Measurements from ENCODE around the gene IGSF5. TPM values are rescaled to one million over a fixed set of nuclear protein-coding genes. Genes with fewer than 3 reads are reported as not detected.
A peak's percentile ranks its signal among the peaks of the same experiment; 100 is the strongest.

The IGSF5 gene
- total RNA-seq, 1 donor from 2014 or later: 0.60 TPM

DNA sequence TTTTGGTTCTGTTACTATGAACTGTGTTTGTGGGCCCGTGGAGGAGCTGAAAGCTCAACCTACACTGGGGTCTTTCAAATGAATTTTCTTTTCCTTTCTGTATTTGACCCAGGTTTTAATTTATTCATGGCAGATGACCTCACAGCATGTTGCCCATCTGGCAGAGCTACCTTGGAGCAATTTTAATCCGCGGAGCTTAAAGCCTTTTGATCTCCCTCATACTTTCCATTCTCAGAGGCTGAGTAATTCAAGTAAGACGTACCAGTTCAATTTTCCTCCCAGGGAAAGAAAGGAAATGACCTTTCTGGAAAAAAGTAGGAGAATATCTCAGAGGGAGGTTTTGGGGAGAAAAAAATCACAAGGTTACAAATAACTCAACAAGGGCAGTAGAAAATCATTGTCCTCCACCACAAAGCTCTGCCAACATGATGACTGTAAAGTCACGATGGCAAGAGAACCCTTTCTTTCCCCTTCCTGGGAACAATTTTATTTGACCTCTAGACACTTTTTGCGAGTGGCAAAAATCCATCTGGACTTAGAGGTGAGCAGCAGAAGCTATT is 100.7 kb downstream of the IGSF5 start:
- H3K36me3 Mint-ChIP-seq: no peaks in the 10 kb centered on the region
- H3K79me2 ChIP-seq (ENCODE audit: low read depth): no peaks in the 10 kb centered on the region
- H3K9ac ChIP-seq: no peak overlapping the region
- no peaks in the 10 kb centered on the region for H3F3A ChIP-seq (ENCODE audit: low read depth)
- H3K36me3 ChIP-seq: no peaks in the 10 kb centered on the region
- peaks cover 18% of the 10 kb centered on the region for H3K9me3 Mint-ChIP-seq
- peaks cover 16% of the 10 kb centered on the region for H3K27me3 Mint-ChIP-seq (ENCODE audit: insufficient read depth, low read depth)
- TF ChIP-seq, protein P1, sequence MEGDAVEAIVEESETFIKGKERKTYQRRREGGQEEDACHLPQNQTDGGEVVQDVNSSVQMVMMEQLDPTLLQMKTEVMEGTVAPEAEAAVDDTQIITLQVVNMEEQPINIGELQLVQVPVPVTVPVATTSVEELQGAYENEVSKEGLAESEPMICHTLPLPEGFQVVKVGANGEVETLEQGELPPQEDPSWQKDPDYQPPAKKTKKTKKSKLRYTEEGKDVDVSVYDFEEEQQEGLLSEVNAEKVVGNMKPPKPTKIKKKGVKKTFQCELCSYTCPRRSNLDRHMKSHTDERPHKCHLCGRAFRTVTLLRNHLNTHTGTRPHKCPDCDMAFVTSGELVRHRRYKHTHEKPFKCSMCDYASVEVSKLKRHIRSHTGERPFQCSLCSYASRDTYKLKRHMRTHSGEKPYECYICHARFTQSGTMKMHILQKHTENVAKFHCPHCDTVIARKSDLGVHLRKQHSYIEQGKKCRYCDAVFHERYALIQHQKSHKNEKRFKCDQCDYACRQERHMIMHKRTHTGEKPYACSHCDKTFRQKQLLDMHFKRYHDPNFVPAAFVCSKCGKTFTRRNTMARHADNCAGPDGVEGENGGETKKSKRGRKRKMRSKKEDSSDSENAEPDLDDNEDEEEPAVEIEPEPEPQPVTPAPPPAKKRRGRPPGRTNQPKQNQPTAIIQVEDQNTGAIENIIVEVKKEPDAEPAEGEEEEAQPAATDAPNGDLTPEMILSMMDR (IDR thresholded peaks at IDR 0.05): no peak
- no peak for TF ChIP-seq EZH2phosphoT487 (IDR thresholded peaks at IDR 0.05)
- no peak for TF ChIP-seq EZH2 (IDR thresholded peaks at IDR 0.05)
- no peaks in the 10 kb centered on the region for H3K27me3 ChIP-seq
- peak overlapping the region; percentile 4 for H3K4me3 Mint-ChIP-seq
- H3K27ac ChIP-seq: no peak overlapping the region
- no peak overlapping the region for H3K4me3 ChIP-seq
- H2AFZ ChIP-seq (replicated peaks): no peak overlapping the region
- H4K20me1 ChIP-seq (ENCODE audit: low read depth): no peaks in the 10 kb centered on the region
- DNase-seq (ENCODE audit: low spot score): peak; percentile 42
- no peaks in the 10 kb centered on the region for H3K9me3 ChIP-seq (ENCODE audit: low read depth)
- H3K27ac Mint-ChIP-seq: peak overlapping the region; percentile 93
- peaks cover 16% of the 10 kb centered on the region for H3K4me1 ChIP-seq
- H3K4me2 ChIP-seq: peak overlapping the region; percentile 21
- H3K4me1 Mint-ChIP-seq: peaks cover 64% of the 10 kb centered on the region

DNA sequence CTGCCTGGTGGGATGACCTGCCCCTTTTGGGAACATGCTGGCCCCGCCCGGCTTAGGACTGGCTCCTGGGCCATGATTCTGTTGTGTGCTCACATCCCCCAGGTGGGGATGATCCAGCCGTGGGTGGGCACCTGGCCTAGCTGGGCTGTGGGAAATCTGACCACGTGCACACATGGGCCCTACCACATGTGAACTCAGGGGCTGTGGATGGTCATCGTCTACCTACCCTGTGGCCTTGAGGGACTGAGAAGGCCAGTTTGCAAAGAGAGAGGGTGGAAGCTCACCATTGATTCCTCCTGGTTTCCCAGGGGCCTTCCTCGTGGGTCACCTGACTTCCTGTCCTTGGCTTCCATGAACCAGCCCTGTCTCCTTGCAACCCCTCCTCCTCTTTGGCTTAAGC is 102.9 kb downstream of the IGSF5 start:
- Histone ChIP-seq H3K4me1 (peaks cover 9% of the 10 kb centered on the region), H3F3A (ENCODE audit: low read depth) (no peaks in the 10 kb centered on the region), H4K20me1 (ENCODE audit: low read depth) (no peaks in the 10 kb centered on the region), H3K9ac (no peak overlapping the region), H3K9me3 (ENCODE audit: low read depth) (no peaks in the 10 kb centered on the region), H3K36me3 (no peaks in the 10 kb centered on the region), H3K4me3 (no peak overlapping the region), H3K27me3 (no peaks in the 10 kb centered on the region), H3K4me2 (no peak overlapping the region), H3K27ac (no peak overlapping the region), H3K79me2 (ENCODE audit: low read depth) (no peaks in the 10 kb centered on the region), H2AFZ (replicated peaks) (no peak overlapping the region)
- Mint-ChIP-seq H3K9me3 (peaks cover 18% of the 10 kb centered on the region), H3K27ac (no peak overlapping the region), H3K27me3 (ENCODE audit: insufficient read depth, low read depth) (peaks cover 20% of the 10 kb centered on the region), H3K4me1 (peaks cover 64% of the 10 kb centered on the region), H3K36me3 (no peaks in the 10 kb centered on the region), H3K4me3 (no peak overlapping the region)
- TF ChIP-seq EZH2phosphoT487 (IDR thresholded peaks at IDR 0.05) (no peak), EZH2 (IDR thresholded peaks at IDR 0.05) (no peak)
- TF ChIP-seq, protein P1 (IDR thresholded peaks at IDR 0.05): no peak
- no peak for DNase-seq (ENCODE audit: low spot score)

DNA sequence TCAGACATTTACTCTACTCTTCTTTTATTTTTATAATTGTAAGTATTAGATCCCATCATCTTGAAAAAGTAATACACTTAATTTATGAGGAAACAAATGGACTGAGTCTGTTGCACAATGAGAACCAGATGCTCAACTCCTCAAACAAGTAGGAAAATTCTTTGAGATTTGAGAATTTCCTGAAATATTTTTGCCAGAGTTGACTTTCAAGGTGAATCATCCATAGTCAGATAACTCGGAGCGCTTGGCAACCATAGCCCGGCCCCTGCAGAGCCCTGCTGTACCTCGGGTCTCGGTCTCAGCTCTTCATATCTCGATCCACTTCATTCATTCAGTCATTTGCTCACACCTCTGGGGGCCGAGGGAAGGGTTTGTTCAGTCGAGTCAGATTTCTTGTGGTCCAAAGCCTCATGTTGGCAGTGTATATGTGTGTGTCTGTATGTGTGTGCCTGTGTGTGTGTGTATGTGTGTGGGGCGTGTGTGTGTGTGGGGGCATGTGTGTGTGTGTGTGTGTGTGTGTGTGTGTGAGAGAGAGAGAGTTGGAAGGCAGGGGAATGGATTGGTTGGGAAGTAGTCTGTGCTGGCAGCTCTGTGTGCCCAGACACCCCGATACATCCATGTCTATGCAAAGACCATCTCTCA is 104.2 kb downstream of the IGSF5 start:
- Mint-ChIP-seq H3K27me3 (ENCODE audit: insufficient read depth, low read depth) (peaks cover 17% of the 10 kb centered on the region), H3K4me1 (peaks cover 61% of the 10 kb centered on the region), H3K4me3 (no peak overlapping the region), H3K27ac (no peak overlapping the region), H3K36me3 (no peaks in the 10 kb centered on the region), H3K9me3 (peaks cover 19% of the 10 kb centered on the region)
- Histone ChIP-seq H3K9me3 (ENCODE audit: low read depth) (no peaks in the 10 kb centered on the region), H3K4me3 (no peak overlapping the region), H3K27ac (no peak overlapping the region), H3K79me2 (ENCODE audit: low read depth) (no peaks in the 10 kb centered on the region), H3K9ac (no peak overlapping the region), H2AFZ (replicated peaks) (no peak overlapping the region), H3K4me2 (no peak overlapping the region), H3K36me3 (no peaks in the 10 kb centered on the region), H3K27me3 (no peaks in the 10 kb centered on the region), H3K4me1 (peaks cover 9% of the 10 kb centered on the region), H4K20me1 (ENCODE audit: low read depth) (no peaks in the 10 kb centered on the region), H3F3A (ENCODE audit: low read depth) (no peaks in the 10 kb centered on the region)
- TF ChIP-seq, protein P1 (IDR thresholded peaks at IDR 0.05): no peak
- TF ChIP-seq EZH2 (IDR thresholded peaks at IDR 0.05) (no peak), EZH2phosphoT487 (IDR thresholded peaks at IDR 0.05) (no peak)
- DNase-seq (ENCODE audit: low spot score): no peak

Data from neural progenitor cell (in vitro differentiated cells).